ENCODE measurements around the gene PPP2R1B.

PPP2R1B gene

DNA sequence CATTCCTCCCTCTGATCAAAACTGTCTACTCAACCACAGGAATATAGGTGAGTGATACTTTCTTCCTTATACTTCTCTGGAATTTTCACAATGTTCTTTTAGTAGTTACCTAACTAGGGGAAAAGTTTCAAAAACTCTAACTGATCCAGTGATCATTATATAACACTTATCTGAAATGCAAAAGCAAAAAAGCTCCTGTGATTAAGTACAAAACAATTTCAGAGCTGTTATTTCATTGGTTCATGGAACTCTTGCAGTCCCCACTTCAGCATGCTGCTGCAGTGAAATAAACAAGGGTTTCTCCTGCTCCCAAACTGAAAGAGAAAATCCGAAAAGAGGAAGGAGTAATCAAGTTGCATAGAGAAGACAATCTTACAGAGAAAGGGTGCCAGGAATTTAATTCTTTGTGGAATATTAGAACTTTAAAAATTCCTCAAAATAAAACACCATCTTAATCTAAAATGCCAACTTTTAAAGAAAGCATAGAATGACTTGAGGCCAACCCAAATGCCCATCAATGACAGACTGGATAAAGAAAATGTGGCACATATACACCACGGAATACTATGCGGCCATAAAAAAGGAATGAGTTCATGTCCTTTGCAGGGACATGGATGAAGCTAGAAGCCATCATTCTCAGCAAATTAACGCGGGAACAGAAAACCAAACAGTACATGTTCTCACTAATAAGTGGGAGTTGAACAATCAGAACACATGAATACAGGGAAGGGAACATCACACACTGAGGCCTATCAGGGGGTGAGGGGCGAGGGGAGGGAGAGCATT lies 20.3 kb downstream of the PPP2R1B start:
- DNase-seq = no peak

DNA sequence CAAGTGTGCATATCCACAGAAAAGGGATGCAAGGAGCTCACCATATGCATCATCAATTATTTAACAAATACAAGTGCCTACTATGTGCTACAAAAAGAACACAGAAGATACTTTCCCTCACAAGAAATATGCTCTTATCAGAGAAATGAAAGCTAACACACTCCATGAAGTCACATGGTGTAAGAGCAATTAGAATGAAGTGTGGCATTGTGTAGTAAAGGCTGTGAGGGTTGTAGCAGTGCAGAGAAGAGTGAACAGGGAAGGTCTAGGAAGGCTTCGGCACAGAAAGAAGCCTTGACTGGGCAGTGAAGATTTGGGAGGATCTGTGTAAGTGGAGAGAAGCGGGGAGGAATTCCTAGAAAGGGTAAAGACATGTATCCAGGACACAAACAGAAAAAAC lies 22.5 kb downstream of the PPP2R1B start:
- DNase-seq = no peak

DNA sequence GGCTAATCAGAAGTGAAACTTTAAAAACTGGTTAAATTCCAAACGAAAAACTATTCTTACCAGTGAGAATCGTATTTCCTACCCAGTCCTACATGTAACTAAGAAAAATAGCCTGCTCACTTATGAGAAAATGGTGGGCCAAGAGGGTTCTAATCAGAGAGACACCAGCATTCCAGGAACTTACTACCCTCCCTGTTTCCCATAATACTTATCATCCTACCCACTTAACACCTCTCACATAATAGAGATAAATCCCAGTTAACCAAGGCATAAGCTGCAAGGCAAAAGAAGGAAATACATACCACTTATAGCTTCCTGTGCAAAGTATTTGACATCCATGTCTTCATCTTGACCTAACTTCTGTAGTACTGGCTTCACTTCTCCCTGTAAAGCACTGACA lies 24.4 kb downstream of the PPP2R1B start:
- no peak for DNase-seq

DNA sequence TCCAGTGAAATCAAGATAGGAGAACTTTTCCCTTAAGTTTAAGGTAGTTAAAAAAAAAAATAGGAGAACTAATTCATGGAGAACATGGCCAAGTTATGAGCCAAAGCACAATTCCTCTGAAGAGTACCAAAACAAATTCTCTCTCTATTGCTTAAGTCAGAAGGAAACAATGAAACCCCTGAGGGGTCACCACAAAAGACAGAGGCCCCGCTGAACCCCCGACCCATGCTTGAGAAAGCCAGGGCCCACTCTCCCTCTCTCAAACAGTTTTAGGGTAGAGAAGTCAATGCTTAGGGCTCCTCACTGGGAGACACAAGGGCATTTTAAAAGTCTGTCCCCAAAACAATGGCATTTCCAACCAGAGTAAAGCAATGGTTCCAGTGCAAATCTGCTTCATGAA lies 26.9 kb downstream of the PPP2R1B start:
- DNase-seq = no peak

DNA sequence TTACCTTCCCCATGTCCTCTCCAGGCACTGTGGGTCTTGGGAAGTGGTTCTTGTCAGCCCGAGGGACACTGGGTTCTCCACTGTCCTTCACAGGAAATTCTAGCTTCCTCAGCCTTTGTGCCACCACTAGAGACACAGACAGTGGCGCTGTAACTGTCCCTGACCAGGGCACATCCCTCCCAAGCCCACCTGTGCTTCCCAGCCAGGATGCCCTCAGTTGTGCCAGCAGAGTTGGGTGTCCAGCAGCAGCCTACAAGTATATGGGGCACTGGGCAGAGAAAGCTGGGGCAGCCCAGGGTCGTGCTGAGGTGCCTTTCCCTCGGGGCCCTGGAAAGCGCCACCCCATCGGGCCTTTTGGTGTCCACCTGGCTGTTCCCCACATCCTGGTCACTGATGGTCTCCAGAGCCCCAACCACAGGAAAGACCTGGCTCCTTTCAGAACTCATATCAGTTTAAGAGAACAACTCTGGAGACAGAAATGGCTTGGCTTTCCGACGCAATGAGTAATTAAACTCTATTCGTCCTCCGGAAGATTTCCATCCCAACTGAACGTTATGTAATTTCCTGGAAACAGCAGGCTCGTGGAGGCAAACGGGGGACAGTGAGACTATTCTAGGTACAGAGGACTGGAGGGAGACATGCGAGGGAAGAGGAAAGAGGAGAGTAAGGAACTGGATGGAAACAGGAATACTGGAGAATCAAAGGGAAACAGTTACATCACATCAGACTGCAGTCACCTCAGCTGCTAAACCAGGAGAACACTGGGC lies 28.6 kb downstream of the PPP2R1B start:
- no peak for DNase-seq

DNA sequence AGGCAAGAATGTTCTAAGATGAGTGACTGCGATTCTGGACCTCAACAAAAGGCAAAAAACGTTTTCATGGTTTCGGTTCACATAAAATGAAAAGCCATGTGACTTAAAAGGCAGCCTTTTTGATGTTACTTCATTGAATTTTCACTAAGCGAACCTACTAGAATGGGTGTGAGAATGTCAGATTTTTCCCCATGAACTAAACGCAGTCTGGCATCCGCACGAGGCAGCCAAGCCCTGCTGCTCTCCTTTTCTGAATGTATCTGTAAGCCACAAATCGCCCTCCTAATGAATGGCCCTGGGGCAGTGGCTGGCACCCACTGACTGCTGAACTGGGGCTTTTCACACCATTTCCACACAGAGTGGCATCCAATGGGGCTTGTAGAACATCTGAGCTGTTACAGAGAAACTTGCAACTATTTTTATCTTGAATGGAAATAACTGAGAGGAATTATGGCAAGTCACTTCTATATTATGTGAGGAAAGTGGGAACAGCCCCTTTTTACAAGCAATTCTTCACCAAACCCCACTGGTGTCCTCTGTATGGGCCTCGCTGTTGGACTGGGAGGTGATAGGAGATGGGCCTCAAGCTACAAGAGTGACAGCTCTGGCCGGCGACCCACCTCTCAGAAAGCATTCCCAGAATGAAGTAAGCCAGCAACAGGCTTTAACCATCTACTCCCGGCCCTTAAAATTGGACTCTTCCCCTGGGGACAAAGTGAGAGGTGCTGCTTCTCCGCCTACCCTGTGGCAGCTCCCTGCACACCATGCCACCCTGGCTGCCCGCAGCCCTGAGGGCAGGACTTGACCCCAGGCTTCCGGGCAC lies 29.4 kb downstream of the PPP2R1B start:
- no peak for DNase-seq

DNA sequence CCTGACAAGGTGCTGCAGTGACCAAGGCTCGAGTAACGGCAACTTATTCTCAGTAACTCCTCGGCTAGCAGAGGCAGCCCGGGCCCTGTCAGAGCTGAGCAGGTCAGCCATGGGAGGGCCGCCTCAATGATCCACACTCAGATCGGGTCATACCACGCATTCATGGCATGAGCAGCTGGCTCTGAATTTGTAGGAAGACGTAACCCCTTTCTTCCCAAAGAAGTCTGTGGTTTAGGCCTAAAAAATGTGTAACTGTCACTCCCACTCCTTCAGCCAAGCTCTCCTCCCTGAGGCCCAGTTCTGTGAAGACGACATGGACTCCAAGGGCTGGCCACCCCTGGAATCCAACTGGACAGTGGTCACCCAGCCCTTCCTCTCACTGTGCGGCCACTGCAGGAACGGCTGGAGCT lies 30.0 kb downstream of the PPP2R1B start:
- DNase-seq = no peak

DNA sequence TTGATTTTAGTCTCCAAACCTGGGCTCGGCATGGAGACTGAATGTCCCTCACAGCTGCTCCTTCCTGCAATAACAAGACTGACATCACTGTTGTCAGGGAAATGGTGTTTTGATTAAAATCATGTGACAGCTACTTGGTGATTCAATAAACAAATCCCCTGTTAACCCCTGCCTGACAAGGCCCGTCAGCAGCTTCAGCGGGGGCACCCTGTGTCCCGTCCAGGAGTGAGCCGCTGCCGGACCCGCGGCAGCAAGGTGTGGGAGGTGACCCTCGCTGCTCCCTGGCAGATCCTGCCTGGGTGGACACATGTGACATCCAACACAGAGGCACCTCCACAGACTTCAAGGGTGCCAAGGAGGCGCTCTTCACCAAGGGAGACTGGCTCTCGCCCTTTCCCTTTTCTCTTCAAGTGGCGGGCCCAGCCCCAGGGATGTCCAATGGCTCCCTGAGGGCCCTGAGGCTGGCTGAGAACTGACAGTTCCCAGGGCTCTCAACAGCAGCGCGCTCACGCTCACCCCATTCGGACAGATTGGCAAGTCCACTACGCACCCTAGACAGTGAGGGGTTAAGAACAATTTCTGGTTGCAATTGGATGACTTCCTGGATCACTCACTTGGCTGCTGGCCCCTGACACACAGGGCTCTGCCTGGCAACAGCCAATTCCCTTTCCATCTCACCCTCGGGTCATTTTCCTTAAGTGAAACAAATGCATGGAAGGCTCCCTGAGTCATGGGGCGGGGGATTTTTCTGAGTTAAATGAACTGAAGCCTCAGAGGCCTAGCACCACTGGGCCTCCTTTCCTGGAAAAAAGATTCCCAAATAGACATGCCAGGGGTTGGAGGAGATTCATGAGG lies 30.7 kb downstream of the PPP2R1B start:
- DNase-seq = peak; percentile 95

DNA sequence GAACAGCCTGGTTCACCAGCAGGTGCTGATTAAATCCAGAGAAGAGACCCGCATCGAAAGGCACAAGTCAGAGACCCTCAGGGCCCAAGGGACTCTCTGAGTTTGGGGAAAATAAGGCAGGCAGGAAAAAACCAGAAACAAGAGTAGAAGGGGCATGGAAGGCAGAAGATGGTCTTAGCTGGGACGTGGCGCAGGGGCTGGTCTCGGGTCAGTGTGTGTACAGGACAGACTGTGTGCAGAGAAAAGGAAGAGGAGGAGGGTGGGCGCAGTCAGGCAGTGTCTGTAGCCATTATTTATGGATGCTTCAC lies 31.3 kb downstream of the PPP2R1B start:
- no peak for DNase-seq

DNA sequence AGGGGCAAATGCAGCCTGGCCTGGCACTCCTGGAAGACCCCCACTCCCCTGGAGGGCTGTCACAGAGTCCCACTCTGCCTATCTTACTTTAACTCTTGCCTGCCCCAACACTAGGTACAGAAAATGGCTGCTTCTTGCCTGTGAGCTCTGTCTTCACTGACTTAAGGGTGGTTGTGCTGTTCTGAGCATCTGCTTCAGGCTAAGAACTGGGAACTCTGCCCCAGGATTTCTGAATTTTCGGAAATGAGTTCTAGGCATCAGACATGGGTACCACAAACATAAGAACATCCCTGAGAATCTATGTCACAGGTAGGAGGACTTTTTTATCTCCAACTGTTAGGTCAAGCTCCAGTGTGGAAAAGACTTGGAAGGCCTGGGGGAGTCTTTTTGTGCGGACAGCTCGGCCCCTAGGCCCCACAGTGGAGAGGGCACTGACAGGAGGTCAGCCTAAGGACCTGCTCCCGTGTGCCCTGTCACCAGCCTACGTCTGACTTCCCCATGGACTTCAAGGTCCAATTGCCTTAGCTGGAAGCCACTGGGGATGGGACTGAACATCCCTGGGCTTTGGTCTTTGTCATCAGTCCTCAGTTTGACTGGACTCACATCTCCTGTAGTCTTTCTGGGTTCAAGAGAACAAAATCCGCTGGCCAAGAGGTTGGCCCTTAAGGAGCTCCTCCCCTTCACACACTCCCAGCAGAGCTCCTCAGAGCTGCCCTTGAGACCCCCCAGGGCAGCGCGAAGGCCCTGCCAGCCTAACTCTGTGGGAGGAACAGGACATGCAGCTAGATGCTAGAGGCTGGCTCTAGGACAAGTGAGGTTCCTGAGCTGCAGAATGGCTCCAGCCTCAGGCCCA lies 31.9 kb downstream of the PPP2R1B start:
- peak; percentile 46 for DNase-seq

DNA sequence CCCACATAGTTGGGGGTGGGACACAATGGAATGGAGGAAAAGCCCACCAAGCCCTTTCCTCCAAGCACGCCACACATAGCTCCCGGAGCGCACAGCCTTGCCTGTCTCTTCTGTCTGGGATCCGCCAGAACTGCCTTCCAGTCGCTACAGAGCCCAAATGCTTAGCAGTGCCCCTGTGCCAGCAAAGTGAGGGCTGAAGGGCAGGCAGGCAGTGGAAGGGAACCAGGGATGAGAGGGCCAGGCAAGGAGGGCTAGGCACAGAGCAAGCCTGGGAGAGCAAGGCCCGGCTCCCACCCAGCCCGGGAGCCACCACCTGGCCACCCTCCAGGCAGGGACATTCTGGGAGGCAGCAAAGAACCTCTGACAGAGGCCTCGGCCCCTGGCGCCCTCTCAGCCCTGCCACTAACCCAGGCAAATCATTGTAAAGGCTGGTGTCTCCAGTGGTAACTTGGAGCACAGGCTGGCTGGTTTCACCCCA lies 32.5 kb downstream of the PPP2R1B start:
- DNase-seq = peak; percentile 34

DNA sequence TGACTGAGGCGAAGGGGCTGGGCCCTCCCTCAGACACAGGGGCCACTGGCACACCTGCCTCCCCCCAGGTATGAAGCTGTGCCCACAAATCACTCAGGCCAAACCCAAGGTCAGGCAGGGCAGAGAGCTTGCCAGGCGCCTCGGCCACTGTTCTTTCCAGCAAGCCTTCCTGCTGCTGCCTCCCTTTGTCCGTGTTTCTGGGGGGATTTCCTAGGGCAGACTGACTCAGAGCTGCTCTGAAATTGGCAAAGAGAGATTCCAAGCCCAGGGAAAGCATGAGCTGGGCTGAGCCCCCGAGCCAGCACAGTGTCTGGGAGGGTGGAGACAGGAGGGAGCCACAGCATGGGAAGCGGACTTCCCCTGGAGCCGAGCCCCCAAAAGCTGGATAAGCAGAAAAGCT lies 33.2 kb downstream of the PPP2R1B start:
- no peak for DNase-seq

DNA sequence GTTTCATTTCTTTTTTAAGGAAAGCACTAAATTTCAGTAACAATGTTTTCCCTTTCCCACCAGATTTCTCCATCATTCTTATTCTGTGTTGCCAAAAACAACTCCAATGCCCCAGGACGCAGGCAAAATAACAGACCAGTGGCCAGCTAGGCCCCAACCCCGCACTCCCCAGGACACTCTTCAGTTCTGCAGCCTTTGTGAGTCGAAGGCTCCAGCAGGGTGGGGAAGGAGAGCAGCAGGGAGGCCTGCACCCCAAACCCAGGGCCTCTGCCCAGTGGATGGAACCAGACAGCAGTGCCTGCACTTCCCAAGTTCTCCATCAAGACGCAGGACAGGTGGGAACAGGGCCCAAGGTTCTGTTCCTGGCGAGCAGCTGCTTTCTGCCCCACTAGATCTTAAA lies 34.4 kb downstream of the PPP2R1B start:
- DNase-seq = no peak

DNA sequence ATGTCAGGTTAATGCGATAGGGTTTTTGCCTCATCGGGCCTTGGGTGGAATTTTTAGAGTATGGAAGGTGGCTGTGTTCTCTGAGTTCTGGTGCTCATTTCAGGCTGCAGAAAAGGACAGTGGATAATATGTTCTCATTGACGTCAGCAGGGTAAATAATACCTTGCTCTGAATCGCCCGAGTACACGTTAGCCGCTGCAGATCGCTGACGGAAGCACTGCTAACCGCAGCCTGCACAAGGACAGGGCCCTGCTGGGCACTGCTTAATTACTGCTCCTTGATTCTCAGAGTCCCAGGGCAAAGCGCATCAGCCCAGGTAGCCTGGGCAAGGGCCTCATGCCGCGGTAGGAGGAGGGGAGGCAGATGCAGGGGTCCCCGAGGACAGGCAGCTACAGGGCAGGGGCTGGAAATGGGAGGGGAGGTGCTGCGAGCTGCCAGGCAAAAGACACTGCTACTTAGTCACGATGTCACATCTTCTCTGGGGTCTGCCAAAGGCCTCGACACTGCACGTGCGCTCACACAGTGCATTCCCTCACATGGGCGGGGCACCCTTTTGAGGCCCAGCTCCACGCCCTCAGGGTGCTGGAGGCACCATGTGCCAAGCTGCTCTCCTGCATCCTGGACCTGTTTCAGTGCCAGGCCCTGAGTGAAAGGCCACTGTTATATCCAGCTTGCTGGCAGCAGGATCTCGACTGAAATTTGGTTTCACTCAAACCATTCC lies 35.2 kb downstream of the PPP2R1B start:
- peak; percentile 97 for DNase-seq

DNA sequence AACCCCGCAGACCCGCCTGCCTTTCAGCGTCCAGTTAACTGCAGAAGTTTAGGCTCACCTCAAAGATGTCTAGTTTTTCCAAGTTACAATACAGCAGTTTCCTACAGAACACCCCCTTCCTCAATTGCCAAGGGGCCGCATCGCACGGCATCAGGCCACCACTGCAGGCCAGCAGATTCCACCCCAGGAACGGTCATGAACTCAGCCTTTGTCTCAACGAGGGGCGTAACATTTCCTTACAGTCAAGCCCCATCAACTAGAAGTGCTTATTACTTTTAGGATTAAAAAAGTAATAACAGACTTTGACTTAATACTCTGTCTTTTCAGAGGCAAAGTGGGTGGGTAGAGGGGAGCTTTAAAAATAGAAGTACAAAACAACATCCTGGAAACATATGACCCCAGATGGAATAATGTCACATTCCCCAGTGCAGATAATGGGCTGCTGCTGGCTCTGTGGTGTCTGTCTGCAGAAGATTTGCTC lies 36.3 kb downstream of the PPP2R1B start:
- DNase-seq = no peak

DNA sequence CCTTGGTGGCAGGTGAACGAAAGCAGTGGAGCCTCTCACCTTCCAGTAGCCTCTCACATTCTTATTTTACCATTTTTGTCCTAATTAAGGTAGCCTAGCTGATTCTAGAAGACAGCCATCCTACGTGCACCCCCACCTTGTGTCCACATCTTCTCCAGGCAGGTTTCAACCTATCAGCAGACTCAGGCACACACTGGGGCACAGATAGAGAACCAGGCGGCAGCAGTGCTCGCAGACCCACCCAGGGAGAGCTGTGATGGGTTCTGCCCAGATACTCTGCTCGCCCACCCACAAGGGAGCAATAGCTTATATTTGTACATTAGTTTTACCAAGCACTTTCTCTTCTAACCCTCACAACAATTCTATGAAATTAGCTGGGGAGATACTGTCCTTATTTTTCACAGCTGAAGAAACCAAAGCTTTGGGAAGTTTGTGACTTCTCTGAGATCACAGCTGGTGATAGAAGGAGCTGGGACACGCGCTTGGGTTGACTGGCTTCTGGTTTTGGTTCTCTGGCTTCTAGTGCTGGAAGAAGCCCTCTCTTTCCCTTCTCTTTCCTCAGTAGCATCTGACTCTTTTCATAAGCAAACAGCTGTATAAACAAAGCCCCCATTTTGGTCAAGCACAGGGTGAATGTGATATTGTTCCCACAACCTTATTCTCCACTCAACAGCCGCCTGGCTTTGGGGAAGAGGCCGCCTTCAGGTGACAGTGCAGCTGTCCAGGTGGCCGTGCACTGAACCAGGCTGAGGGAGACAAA lies 36.9 kb downstream of the PPP2R1B start:
- DNase-seq = peak; percentile 72

DNA sequence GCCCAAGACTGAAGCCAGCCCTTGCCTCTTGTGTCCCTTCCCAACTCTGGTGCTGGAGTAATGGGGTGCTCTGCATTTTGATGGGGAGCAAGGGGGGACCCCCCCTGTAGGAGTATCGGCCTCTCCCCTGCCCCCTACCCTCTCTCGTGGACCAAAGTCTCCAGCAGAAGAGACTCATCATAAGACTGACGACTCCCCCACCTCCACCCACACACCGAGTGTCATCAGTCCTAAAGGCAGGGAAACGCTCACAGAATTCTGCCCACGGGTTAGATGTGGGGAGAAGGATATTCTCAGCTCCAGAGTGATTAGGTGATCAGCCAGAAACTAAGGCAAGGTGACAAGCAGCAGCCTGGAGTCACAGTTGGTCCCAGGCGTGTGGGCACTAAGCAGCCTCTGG lies 38.8 kb downstream of the PPP2R1B start:
- DNase-seq = no peak

DNA sequence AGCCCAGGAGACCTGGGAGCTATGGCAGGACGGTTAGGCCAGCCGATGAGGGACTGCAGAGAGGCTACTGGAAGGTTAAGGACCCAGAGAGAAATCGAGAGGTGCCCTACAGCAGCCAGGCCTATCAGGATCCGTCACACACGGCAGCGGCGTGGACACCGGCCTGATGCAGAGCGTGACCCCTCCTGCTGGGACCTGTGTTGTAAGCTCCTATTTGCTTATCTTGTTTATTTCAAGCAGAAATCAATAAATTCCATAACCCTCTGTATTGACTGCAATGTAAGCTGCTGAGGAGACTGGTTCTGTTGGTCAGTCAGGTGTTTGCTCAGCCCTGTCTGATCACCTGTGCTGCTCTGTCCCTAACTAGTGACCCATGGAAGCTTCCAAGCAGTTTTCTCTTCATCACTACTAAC lies 39.9 kb downstream of the PPP2R1B start:
- DNase-seq = no peak

DNA sequence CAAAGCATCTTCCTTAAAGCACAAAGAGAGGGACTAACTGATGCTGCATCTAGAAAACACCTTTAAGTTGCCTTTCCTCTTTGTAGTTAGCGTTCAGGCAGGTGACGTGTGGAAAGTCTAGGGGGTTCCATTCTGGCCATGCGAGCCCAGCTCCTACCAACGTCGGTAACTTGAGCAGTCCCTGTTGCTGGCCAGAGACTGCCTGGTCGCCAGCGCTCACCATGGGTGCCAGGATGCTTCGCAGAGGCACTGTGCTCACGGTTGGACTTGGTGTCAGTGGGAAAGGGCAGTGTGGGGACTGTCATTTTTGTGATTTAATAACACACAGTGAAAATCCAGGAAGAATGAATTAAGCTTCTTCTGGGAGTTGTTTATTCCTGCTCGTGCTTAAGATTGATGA lies 40.6 kb downstream of the PPP2R1B start:
- DNase-seq = no peak

DNA sequence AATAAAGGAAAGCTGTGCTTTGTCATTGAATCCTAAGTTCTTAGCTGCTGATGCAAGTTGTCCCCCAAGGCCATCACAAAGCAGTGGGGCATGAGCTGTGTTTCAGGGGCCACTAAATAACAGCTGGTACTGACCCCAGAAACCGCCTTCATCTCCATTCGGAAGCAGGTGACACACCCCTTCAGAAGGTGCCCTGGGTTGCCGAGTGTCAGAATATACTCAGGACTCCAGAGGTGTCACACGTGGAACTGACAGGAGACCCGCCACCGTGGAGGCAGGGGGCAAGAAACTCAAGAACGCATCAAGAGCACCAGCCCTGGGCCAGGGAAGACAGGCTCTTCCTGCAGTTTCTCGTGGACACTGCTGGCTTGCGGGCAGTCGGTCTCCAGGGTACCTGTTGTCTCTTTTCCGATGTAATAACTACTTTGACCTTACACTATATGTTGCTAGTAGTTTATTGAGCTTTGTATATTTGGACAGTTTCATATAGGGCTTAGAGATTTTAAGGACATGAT lies 41.5 kb downstream of the PPP2R1B start:
- DNase-seq = no peak

Measured in DMS53 (cell line).